HG03460 (cell line): ENCODE measurements around the gene SIX3.

Experiments used
- ATAC-seq: cut with Tn5 transposase; IDR thresholded peaks from one replicate; pipeline ENCODE4 v1.9.1; 2021; ENCODE audit not compliant: unreplicated experiment

SIX3 gene

DNA sequence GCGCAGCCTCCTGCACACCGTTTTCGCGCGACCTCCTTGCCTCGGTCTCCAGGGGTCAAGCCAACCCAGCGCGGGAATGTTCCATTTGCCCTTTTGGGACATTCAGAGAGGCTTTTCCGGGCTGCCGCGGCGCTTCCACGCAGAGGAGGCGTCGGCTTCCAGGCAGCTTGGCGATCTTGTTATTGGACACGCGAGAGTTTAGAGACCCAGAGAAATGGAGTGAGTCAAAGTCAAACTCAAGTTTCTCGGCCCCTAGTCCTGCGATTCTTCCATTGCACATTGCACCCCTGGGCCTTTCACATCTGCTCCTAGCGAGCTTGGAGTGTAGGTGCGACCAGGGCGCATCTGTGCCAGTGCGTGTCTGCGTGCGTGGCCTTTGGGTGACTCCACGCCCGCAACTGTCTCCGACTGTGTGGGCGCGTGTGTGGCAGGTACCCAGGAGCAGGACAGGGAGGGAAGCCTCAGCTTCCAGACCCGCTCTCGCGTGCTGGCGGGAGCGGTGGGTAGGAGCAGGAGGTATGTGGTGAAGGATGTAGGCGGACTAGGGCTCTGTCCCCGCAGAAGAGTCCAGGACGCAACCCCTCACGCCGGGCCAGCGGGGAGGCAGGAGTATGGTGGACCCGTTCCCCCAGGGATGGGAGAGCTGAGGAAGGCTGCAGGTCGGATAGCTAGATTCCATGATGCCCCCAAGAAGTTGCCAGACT, 13.5 kb downstream of the SIX3 start:
- no peak for ATAC-seq

GRCh38 chr2:44955593-44956392, 14.3 kb downstream of the SIX3 start:
- peak; percentile 55 for ATAC-seq

DNA sequence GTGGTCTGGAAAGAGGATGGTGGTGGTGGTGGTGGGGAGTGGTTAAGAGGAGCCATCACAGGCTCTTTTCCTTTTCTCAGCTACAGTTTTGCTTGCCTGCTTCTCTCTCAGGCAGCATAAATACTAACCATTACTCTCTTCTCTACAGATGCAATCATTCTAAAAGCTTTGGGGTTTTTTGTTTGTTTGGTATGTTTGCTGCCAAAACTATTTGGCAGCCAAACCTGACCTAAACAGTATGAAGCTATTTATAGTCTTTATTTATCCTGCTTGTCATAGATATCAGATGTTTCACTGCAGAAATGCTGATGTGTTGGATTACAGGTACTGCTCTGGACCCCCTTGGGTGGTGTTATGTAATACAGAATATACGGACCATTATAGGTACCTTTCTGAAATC, 15.3 kb downstream of the SIX3 start:
- no peak for ATAC-seq

DNA sequence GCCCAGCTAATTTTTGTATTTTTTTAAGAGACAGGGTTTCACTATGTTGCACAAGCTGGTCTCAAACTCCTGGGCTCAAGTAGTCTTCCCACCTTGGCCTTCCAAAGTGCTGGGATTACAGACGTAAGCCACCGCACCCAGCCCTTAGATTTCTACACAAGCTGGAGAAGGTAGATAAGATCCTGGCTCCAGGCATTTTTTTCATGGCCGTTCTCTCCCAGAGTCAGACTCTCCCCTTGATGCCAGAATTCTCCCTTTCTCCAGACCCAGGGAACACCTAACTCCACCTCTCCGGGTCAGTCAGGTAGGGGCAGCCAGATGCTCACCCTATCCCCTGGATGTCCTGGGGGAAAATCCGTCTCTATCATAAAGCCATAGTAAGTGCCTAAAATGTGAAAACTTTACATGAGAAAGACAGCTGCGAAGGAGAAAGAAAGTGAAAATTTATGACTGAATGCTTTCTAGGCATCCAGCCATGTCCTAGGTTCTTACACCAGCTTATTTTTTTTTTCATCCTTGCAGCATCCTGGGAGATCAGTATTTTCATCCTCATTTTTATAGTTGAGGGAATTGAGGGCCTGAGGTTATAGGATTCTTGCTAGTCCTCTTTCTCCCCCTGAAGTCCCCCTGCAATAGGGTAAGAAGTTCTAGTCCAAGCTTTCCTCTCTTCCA, 16.3 kb downstream of the SIX3 start:
- no peak for ATAC-seq

- ATAC-seq, result no peak
Observed at GRCh38 chr2:44959855-44960254, 18.4 kb downstream of the SIX3 start.

DNA sequence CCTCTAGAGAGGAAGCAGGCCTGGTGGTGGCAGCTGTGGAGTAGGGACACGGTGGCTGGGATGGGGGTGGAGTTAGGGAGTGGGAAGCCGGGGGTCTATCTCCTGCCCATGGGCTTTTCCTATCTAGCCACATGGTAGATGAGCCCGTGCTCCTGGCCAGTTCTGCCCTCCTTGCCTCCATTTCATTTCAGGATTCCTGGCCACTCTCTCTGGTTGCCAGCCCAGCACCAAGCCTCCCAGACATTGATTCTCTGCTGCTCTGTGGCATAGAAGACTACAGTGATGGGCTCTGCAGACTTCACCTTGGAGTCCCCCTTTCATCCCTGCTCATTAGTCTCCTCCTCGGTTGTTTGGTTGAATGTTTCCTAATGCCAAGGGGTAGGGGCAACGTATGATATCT, 19.4 kb downstream of the SIX3 start:
- ATAC-seq, result no peak

DNA sequence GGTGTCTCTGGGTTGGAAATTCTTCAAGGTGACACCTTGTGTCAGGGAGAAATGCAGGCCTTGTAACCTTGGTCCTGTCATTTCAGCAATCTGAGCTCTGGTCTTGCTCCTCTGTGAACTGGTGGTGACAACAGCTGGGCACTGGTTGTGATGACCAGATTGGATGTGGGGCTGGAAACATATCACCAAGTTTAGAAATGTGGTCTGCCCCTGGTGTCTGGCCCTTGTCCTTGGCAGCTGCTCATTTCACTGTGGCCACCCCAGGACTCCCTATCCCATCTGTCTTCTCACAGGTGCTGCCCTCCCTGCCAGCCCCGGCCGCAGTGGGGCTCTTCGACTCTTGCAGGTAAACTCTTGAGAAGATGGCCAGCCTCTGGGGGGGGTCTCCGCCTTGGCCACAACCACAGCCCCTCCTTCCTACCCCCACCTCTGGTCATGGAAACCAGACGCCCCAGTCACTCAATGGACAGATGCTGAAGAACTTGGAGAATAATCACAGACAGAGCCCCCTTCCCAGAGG, 20.7 kb downstream of the SIX3 start:
- no peak for ATAC-seq

DNA sequence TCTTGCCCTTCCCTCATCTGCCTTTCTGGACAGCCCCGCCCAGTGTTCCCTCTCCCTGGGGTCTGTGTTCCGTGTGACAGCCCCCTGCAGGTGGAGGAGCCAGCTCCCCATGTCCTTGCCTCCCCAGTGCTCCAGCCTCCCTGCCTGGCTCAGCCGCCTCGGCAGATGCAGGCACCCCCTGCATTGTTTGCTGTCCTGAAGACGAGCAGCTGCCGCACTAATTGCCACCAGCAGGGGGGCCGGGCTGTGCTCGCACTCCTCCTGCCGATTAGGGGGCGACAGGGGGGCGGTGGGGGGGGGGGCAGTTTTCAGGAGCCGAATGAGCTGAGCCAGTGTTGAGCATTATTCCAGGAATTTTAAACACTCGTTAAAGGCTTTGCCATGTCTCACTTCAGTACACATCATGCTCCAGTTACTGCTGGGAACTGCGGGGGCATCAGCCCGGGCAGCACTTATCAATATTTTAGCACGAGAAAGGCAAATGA, 23.3 kb downstream of the SIX3 start:
- ATAC-seq, result no peak

DNA sequence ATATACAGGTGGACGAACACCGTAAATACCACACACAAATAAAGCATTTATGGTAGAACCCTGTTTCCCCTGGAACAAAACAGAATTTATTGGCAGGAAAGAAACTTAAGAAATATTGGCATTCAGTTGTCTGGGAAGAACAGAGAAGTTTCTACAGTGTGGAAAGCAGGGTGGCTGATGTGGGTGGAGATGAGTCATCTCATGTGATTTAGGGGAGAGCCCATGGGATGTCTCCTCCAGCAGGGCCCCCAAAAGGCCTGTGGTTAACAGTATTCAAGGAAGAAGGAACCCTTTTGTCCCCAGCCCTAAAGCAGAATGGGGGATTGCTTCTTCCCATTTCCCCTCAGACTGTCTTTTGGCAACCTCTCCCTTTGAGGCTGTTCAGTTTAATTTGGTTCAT, 24.2 kb downstream of the SIX3 start:
- ATAC-seq, result no peak

DNA sequence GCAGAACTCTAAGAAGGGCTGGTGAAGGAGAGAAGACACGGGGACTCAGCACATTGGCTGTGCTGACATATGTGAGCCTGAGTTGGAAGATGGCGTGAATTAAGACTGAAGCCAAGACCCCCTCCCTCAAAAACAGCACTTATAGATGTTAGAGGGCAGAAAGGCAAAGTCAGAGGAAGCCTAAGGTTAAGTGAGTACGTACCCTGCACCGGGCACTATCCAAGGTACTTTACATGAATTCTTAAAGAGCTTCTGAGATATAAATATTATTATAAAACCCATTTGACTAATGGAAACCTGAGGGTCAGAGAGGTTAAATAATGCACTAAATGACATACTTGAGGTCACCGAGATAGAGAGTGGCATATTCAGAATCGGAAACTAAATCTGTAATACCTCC, 25.6 kb downstream of the SIX3 start:
- no peak for ATAC-seq

- no peak for ATAC-seq
Observed at GRCh38 chr2:44967727-44968432, 26.4 kb downstream of the SIX3 start.

- ATAC-seq, result no peak
Observed at GRCh38 chr2:44969936-44970335, 28.4 kb downstream of the SIX3 start.

DNA sequence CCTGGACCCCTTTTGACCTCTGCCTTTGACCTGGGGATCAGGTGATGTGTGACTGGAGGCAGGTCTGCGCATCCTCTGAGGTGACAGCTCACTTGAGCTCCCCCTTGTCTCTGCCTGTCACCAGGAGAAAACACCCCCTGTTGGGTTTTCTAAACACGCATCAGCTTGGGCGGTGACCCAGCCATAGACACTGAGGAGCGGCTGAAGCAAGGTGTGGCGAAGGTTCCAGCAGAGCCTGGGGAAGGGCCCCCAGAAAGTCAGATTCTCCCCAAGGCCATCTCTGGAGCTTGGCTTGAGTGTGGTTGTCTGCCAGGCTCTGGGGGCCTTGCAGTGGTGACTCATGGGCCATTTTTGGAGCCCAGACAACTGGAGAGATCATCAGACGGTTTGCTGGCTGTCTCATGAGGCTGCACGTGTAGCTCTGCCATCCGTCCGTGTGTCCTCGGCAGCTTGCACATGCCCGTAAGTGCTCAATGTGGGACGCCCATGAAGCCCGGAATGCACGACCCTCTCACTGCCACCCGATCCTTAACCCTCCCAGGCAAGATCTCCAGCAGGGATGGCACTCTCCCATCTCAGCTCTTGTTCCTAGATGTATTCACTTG, 29.4 kb downstream of the SIX3 start:
- no peak for ATAC-seq

- ATAC-seq, result no peak
Observed at GRCh38 chr2:44972771-44973535, 31.5 kb downstream of the SIX3 start.

GRCh38 chr2:44974064-44974715, 32.7 kb downstream of the SIX3 start:
- no peak for ATAC-seq

DNA sequence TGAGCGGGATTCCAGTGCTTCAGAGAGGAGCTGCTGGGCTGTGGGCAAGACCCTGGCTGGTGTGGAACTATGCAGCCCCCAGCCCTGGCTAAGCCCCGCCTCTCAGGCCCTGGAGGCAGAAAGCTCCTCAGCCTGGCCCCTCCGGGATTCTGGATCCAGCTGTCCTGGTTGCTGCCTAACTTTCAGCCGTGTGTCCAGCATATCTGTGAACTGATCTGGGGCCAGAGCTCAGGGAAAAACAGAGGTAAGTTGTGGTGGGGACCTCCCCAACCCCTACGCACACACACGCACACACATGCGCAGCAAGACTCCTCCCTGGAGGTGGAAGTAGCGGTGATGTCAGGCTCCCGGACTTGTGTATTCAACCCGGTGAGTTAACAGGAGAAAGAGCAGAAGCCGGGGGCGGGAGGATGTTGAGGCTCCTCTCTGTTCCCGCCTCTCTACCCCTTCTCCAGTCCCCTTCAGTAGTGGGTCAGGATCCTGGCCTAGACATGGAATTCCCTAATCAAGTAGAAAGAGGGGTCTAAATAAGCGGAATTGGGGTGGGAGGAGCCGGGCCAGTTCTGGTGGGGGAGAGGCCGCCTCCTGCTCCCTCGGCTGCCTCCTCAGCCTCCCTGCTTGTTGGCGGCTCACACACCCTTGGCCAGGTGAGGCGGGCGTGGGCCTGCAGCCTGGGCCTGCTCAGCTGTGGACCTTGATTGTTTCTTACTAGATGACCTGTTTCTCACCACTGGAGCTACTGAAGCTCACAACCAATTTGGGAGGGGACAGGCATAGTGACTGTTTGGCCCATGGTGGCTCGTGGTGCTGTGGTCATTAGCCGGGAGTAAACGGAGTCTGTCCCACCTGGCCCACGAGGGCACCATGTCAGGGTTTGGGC, 34.3 kb downstream of the SIX3 start:
- ATAC-seq, result no peak

- ATAC-seq, result no peak
Observed at GRCh38 chr2:44979581-44979980, 38.1 kb downstream of the SIX3 start.
